Measurements from ENCODE around the gene ANTXR2.
"Not testable (repeated sequence)": the region's sequence is repeated elsewhere in the genome, so short reads cannot be mapped to it uniquely, and the experiment has no call there.

The ANTXR2 gene

DNA sequence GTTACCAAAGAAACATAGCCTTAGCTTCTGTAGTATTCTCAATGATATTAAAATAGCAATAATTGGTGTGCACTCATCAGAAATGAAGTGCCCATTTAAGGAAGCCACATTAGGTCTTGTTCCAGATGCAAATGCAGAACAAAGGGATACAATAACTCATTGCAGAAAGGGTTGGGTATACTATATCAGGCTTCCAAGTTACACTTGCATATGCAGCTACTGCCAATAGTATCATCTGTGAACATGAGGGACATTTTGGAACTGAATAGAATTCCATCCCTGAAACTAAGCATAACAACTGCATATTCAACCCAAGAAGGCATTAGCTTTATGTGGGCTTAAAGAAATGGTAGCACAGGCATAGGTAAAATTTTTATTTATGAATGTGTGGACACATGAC, 167.8 kb downstream of the ANTXR2 start:
- no peak for DNase-seq

DNA sequence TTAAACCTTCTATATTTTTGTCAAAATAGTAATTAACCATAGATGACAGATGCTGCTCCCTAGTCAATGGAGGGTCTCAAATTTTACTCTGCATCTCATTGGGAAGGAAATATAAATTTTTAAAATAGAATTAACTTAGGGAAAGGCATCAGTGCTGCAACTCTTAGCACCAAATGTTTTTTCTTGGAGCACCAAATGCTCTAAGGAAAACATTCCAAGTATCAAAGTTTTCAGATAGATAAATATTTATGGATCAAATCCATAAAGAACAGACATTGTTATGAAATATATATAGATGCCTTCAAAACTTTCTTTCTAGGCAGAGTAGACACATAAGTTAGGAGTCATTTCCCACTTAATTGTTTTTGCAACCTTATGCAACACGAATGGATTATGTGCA, 168.7 kb downstream of the ANTXR2 start:
- no peak for DNase-seq

DNA sequence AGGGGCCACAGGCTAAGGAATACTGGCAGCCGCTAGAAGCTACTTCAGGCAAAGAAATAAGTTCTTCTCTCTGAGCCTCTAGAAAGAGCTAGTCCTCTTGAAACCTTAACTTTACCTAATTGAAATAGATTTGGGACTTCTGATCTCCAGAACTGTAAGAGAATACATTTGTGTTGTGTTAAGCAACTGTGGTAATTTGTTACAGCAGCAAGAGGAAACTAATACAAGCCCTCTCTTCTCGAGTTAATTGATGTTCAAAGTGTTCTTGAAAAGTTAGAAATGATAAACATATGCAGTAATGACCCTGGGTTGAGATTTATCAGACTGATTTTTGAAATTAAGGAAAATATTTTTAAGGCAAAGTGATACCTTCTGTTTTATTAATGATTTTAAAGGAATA, 172.8 kb downstream of the ANTXR2 start:
- no peak for DNase-seq

- DNase-seq, result no peak
These were observed 173.5 kb downstream of the ANTXR2 start for GRCh38 chr4:79899481-79899880.

GRCh38 chr4:79898055-79898454, 175.0 kb downstream of the ANTXR2 start:
- DNase-seq, result no peak

GRCh38 chr4:79897174-79897573, 175.9 kb downstream of the ANTXR2 start:
- no peak for DNase-seq

DNA sequence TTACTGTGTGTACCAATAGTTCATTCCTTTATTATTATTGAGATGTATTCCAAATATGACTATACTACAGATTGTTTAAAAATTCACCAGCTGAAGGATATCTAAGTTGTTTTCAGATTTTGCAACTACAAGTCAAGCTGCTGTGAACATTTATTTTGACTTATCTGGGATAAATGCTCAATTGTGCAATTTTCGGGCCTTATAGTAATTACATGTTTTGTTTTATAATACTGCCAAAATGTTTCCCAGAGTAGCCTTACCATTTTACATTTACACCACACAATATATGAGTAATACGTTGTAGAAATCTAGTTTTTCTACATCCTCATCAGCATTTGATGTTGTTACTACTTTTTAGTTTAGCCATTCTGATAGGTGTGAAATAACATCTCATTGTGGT, 179.6 kb downstream of the ANTXR2 start:
- DNase-seq, result no peak

DNA sequence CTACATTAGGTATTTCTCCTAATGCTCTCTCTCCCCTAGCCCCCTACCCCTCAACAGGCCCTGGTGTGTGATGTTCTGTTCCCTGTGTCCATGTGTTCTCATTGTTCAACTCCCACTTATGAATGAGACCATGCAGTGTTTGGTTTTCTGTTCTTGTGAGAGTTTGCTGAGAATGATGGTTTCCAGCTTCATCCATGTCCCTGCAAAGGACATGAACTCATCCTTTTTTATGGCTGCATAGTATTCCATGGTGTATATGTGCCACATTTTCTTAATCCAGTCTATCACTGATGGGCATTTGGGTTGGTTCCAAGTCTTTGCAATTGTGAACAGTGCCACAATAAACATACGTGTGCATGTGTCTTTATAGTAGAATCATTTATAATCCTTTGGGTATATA, 184.0 kb downstream of the ANTXR2 start:
- not testable (repeated sequence) for DNase-seq

GRCh38 chr4:79886557-79886956, 186.5 kb downstream of the ANTXR2 start:
- no peak for DNase-seq

GRCh38 chr4:79886021-79886420, 187.0 kb downstream of the ANTXR2 start:
- no peak for DNase-seq

DNA sequence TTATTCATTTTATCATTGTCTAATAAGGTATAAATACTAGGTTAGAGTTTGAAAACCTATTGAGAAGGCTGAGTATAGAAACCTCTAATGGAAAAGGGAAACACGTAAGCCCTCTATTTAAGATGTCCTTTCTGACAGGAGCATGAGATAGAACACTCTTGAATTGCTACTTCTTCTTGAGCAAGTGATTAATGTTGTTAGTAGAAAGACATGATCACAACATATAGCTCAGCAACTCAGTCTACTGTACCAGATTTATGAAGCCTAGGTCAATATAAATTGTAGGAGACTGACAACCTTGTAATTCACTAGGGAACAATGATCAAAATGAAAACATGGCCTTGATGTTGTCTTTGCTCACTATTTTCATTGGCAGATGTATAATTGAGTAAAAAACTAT, 189.7 kb downstream of the ANTXR2 start:
- no peak for DNase-seq

DNA sequence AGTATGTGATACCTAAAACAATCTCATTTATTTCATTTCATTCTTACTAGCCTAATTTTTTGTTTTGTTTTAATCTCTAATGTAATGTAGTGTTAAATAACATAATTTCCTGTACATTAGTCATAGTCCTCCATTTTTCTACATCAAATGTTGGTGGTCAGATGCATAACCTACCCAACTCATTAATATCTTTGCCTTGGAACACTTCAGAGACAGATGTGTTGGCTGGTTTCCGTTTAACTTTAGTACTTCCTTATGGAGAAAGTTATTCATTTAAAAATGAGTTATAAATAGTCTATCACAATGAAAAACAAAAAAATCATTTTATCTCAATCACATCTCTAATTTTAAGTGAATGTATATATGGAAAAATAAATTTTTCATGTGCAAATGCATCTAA, 190.2 kb downstream of the ANTXR2 start:
- DNase-seq, result no peak

DNA sequence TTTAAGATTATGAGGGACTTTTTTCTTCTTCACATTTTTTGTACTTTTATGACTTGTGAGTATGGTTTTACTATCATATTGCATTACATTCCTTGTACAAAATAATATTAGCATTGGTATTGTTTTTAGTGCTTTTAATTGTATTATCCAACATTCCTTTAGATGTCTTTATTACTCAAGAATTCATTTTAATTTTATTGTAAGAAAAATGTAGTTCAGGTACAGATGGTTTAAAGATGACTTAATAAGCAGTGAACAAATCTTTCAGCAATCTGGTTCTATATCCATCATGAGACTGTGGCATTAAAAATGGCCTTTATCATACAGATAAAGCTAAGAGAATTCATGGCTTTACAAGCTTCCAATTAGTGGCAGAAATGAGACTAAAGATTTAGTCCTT, 191.6 kb downstream of the ANTXR2 start:
- DNase-seq, result no peak

DNA sequence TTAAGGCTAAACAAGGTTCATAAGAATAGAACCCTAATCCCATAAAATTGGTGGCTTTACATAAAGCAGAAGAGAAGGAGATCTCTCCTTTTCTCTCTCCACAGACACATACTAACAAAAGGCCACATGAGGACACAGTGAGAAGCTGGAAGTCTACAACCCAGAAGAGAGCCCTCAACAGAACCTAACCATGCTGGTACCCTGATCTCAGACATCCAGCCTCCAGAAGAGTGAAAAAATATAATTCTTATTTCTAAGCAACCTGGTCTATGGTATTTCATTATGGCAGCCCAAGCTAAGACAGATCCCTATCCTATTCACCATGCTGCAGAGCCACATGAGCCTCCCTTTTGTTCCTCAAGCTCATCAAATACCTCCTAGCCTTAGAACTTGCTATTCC, 195.5 kb downstream of the ANTXR2 start:
- DNase-seq, result no peak

GRCh38 chr4:79875344-79875899, 197.6 kb downstream of the ANTXR2 start:
- no peak for DNase-seq

DNA sequence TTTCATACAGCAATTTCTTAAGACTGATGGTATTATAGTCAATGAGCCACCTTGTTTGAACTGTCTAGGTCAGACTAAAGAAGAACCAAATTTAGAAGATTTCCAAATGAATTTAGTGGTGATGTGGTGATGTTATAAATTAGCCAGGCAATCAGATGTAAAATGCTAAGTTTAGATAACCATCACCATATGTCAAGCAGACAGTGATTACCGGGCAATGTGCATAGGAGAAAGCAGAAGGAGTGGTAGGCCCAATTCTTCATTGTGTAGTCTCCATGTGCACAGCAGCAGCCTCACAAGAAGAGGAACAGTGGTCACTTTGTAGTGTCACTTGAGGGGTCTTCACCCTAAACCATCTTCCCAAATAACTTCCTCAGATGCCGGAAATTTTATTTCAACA, 198.8 kb downstream of the ANTXR2 start:
- no peak for DNase-seq

GRCh38 chr4:79872738-79873137, 200.3 kb downstream of the ANTXR2 start:
- DNase-seq, result peak; percentile 19

GRCh38 chr4:79871961-79872360, 201.1 kb downstream of the ANTXR2 start:
- no peak for DNase-seq

GRCh38 chr4:79869597-79870237, 203.3 kb downstream of the ANTXR2 start:
- peak; percentile 83 for DNase-seq

- DNase-seq, result peak; percentile 44
These were observed 207.8 kb downstream of the ANTXR2 start for GRCh38 chr4:79865201-79865597.

DNA sequence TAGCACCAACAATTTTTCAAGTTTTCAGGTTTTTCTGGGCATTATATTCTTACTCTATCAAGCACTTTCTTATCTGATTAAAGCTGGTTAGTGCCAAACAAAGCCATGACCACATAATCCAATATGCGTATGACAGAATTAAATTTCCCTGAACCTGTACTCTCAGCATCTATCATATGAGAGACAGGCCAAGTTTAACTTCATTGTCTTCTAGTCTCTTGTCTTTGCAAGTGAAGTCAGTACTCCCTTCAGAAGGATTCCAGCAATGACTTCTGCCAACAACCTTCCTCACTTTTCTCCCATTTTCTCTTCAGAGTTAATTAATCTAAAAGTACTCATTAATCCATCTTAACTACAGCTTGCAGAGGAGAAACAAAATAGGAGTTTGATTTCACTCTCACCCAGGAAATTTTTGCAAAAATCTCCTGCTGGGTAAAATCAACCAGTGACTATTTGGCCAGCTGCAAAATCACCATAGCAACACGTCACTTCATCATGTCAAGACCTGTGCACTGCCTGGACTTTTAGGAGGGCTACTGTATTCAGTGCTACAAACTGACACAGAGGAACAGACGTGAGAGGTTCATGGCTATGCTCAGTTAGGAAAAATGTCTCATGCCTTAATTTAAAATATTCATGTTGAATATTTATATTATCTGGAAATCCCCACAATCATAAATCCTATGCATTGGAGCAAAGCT, 208.4 kb downstream of the ANTXR2 start:
- peak; percentile 90 for DNase-seq

DNA sequence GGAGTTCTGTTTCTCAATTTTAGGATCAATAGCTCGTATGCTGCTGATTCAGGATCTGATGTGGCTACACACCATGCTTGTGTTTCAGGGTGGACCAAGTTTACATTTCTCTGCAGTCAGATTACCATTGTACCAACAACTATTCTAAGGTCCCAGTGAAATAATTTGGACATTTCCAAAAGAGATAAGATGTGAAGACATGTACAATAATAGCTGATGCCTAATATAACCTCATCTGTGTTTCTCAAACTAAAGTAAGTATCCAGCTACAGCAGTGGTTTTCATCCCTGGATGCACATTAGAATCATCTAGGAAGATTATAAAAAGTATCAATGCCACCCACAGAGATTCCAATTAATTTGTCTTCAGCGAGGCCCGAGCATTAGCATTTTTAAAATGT, 209.7 kb downstream of the ANTXR2 start:
- no peak for DNase-seq

DNA sequence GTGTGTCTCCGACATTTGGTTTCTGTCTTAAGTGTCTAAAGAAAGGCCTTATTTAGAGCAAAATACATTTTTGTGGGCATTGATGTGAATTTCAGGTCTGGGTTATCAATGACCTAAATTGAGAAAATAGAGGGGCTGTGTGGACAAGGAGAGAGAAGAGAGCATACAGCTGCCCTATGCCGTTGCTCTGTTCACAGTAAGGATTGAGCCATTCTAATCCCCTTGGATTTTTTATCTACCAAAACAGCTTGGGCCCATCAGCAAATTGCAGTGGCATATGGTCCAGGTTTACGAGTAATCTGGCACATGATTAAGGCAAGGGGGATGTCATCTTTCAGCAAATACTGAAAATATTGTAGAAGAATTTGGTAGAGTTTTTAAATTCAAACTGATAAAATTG, 210.2 kb downstream of the ANTXR2 start:
- DNase-seq, result peak; percentile 58

GRCh38 chr4:79857811-79858210, 215.2 kb downstream of the ANTXR2 start:
- no peak for DNase-seq

DNA sequence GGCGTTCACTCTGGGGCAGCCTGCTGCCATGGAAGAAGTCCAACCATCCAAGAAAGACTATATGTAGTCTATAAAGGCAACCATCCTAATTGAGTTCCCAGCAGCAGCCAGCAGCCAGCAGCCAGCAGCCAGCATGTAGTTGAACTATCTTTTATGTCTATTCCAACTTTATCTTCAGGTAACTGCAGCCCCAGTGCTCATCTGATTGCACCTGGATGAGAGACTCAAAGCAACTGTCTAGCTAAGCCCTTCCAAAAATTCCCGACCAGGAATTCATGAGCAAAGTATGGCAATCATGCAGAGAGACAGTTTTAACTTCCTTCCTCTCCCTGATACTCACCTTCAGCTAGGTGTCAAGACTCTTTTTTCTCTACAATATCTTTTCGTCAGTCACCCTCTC, 216.8 kb downstream of the ANTXR2 start:
- DNase-seq, result no peak
